CD4-positive, CD25-positive, alpha-beta regulatory T cell (primary cell): ENCODE data around the gene PLD6. TPM values are rescaled to one million over a fixed set of nuclear protein-coding genes. Genes with fewer than 3 reads are reported as not detected.

Source experiments
- ATAC-seq, 2 donors: fragments of 150-1000 bp; cut with Tn5 transposase; one replicate each; pipeline ENCODE4 v1.10.0; 2021; ENCODE audit warnings: low read depth in 2 of 2, moderate number of reproducible peaks in 2 of 2, moderate library complexity in 1 of 2
- DNase-seq, 3 donors: peaks; one replicate each; pipeline versions ENCODE4 v3.0.0 to v3.0.0-alpha.2; 2012 to 2022; ENCODE audit warnings: mixed read lengths in 1 of 3
- H3K27ac ChIP-seq: one replicate; pipeline ENCODE4 v1.7.0; 2013; ENCODE audit warnings: mild to moderate bottlenecking, low read length; ENCODE audit not compliant: insufficient read depth, poor library complexity, severe bottlenecking
- H3K27me3 ChIP-seq: one replicate; pipeline ENCODE4 v1.7.0; 2013; ENCODE audit warnings: low read length; ENCODE audit not compliant: control insufficient read depth, insufficient read depth
- H3K36me3 ChIP-seq: one replicate; pipeline ENCODE4 v1.7.0; 2013; ENCODE audit warnings: mild to moderate bottlenecking, low read length, moderate library complexity; ENCODE audit not compliant: control insufficient read depth, insufficient read depth
- H3K4me1 ChIP-seq: 2 replicates; pipeline ENCODE4 v1.7.0; 2013; ENCODE audit warnings: mild to moderate bottlenecking, low read length; ENCODE audit not compliant: insufficient read depth, control insufficient read depth, poor library complexity, severe bottlenecking
- H3K4me3 ChIP-seq: one replicate; pipeline ENCODE4 v1.7.0; 2013; ENCODE audit warnings: low read depth, mild to moderate bottlenecking, low read length, moderate library complexity
- H3K9me3 ChIP-seq, 2 experiments: 1 replicate in 1 of 2; 2 replicates in 1 of 2; pipeline ENCODE4 v1.7.0; 2013; ENCODE audit warnings: low read length in 2 of 2, mild to moderate bottlenecking in 1 of 2, moderate library complexity in 1 of 2; ENCODE audit not compliant: control insufficient read depth in 2 of 2
- H3K27ac Mint-ChIP-seq, 3 donors: one replicate each; pipeline ENCODE4 v1.8.0; 2020 to 2022; ENCODE audit warnings: mild to moderate bottlenecking in 3 of 3, mixed read lengths in 3 of 3, moderate library complexity in 2 of 3
- H3K27me3 Mint-ChIP-seq: one replicate; pipeline ENCODE4 v1.8.0; 2022; ENCODE audit warnings: mild to moderate bottlenecking, mixed read lengths
- H3K36me3 Mint-ChIP-seq: one replicate; pipeline ENCODE4 v1.8.0; 2020; ENCODE audit warnings: mixed read lengths
- H3K4me1 Mint-ChIP-seq, 4 donors: one replicate each; pipeline ENCODE4 v1.8.0; 2020 to 2022; ENCODE audit warnings: mixed read lengths in 4 of 4, mild to moderate bottlenecking in 1 of 4
- H3K4me3 Mint-ChIP-seq, 4 donors: one replicate each; pipeline ENCODE4 v1.8.0; 2020 to 2022; ENCODE audit warnings: mild to moderate bottlenecking in 4 of 4, mixed read lengths in 4 of 4, moderate library complexity in 3 of 4
- H3K9me3 Mint-ChIP-seq, 7 donors: one replicate each; pipeline ENCODE4 v1.8.0; 2020 to 2022; ENCODE audit warnings: mixed read lengths in 7 of 7, mild to moderate bottlenecking in 3 of 7, moderate library complexity in 2 of 7
- polyA plus RNA-seq, 4 donors: library from polyadenylated mRNA; unstranded; fragments of 300-500 nt; fragmentation: Illumina TruSeq; gene quantifications; one replicate each; pipeline ENCODE4 v1.2.3, GENCODE V29; 2021
- total RNA-seq: library from RNA; stranded (reverse); gene quantifications from one replicate; pipeline ENCODE4 v1.2.3, GENCODE V29; 2022

Gene PLD6
- total and polyA plus RNA-seq, 5 donors from 2014 or later, result 8.9 to 19.3 (median 14.8) TPM

DNA sequence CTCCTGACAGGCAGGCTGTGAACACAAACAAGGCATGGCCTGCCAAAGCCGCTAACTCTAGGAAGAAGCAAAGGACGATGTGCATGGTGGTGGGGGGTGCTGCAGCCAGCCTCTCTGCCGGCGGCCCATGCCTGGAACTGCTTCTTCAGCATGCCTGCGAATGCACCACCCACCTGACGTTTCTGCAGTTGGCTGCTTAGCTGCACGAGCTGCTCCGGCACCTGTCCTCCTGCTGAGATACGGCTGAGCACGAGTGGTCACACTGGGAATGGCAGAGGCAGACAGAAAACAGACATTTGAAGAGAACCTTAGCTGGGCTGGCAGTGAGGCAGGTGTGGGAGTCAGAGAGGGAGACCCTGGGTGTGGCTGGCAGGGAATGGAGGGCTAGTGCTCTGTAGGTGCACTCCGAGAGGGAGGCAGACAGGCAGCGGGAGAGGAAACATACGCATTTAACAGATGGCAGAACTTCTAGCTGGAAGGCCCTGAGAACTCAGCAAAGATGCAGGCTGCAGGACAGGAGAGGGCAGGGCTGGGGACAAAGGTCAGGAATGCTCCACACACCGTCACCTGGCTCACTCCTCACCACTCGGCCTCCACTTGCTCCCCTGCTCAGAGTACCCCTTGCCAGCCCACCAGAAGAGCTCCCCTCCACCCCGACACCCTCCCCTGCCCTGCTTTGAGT, 25.6 kb upstream of the PLD6 start:
- Histone ChIP-seq H3K9me3 (no peaks in the 10 kb centered on the region), H3K27me3 (no peaks in the 10 kb centered on the region), H3K4me1 (peaks cover 16% of the 10 kb centered on the region), H3K27ac (no peak overlapping the region), H3K4me3 (no peak overlapping the region), H3K36me3 (peaks cover 46% of the 10 kb centered on the region)
- H3K27ac Mint-ChIP-seq, result no peak overlapping the region
- H3K27me3 Mint-ChIP-seq, result no peaks in the 10 kb centered on the region
- no peak for ATAC-seq
- H3K4me1 Mint-ChIP-seq, result peaks cover 9 to 39% (median 19%) of the 10 kb centered on the region in 4 donors
- H3K9me3 Mint-ChIP-seq, result no peaks in the 10 kb centered on the region
- no peak for DNase-seq
- H3K4me3 Mint-ChIP-seq, result peak overlapping the region in 1 of 4 donors; percentile 67
- H3K36me3 Mint-ChIP-seq, result peaks cover 25% of the 10 kb centered on the region

- no peak for ATAC-seq
- no peaks in the 10 kb centered on the region for H3K9me3 Mint-ChIP-seq
- H3K27me3 Mint-ChIP-seq, result no peaks in the 10 kb centered on the region
- Histone ChIP-seq H3K27me3 (no peaks in the 10 kb centered on the region), H3K9me3 (no peaks in the 10 kb centered on the region), H3K36me3 (peaks cover 66% of the 10 kb centered on the region), H3K27ac (no peak overlapping the region), H3K4me3 (no peak overlapping the region), H3K4me1 (no peaks in the 10 kb centered on the region)
- peak overlapping the region in 1 of 3 donors; percentile 70 for H3K27ac Mint-ChIP-seq
- H3K36me3 Mint-ChIP-seq, result peaks cover 31% of the 10 kb centered on the region
- no peak for DNase-seq
- H3K4me1 Mint-ChIP-seq, result peaks cover 0 to 21% (median 3%) of the 10 kb centered on the region in 4 donors
- no peak overlapping the region for H3K4me3 Mint-ChIP-seq
Observed at GRCh38 chr17:17229416-17230384, 23.6 kb upstream of the PLD6 start.

DNA sequence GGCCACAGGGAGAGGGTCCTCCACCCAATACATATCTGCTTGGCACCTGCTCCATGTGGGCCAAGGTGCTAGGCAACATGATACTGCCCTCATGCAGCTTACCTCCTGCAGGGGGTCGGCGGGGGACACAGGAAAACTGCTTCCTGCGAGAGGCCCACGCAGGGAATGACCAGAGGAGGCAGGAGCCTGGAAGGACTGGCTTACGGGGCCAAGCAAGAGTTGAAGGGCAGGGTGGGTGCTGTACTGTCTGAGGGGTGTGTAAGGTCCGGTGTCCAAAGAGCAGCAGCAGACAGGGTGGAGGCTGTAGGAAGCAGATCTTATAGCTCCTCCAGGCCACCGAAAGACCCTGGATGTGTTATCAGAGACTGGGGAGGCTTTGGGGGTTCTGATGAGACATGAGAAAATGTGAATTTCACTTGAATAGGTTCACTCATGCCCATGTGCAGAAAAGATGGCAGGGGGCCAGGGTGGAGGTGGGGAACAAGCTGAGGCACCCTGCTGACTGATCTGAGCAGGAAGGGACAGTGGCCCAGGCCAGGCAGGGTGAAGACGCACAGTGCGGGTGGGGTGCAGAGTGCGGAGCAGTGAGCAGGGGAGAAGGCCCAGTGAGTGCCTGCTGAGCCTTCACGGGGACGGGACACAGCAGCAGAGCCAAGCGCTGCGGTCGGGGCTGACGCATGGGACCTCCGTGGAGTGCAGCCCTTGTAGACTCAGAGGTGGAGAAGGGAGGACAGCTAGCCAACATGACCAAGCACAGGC, 22.6 kb upstream of the PLD6 start:
- H3K27me3 Mint-ChIP-seq, result no peaks in the 10 kb centered on the region
- no peaks in the 10 kb centered on the region for H3K27me3 ChIP-seq
- H3K36me3 ChIP-seq, result peaks cover 75% of the 10 kb centered on the region
- H3K9me3 ChIP-seq, result no peaks in the 10 kb centered on the region
- H3K4me3 ChIP-seq, result no peak overlapping the region
- ATAC-seq (no peak), DNase-seq (no peak)
- H3K9me3 Mint-ChIP-seq, result no peaks in the 10 kb centered on the region
- no peaks in the 10 kb centered on the region for H3K4me1 ChIP-seq
- no peak overlapping the region for H3K27ac Mint-ChIP-seq
- H3K4me3 Mint-ChIP-seq, result peak overlapping the region in 1 of 4 donors; percentile 55
- no peak overlapping the region for H3K27ac ChIP-seq
- H3K36me3 Mint-ChIP-seq, result peaks cover 38% of the 10 kb centered on the region
- peaks cover 0 to 13% (median 3%) of the 10 kb centered on the region in 4 donors for H3K4me1 Mint-ChIP-seq

GRCh38 chr17:17227608-17228520, 21.7 kb upstream of the PLD6 start:
- H3K4me3 ChIP-seq, result no peak overlapping the region
- Mint-ChIP-seq H3K4me3 (no peak overlapping the region), H3K9me3 (no peaks in the 10 kb centered on the region)

GRCh38 chr17:17226451-17227265, 20.5 kb upstream of the PLD6 start:
- no peaks in the 10 kb centered on the region for H3K27me3 ChIP-seq
- ATAC-seq (no peak), DNase-seq (no peak)
- no peaks in the 10 kb centered on the region for H3K4me1 ChIP-seq
- H3K36me3 Mint-ChIP-seq, result peaks cover 38% of the 10 kb centered on the region
- no peak overlapping the region for H3K4me3 Mint-ChIP-seq
- H3K27ac ChIP-seq, result no peak overlapping the region
- peaks cover 0 to under 1% (median under 1%) of the 10 kb centered on the region in 4 donors for H3K4me1 Mint-ChIP-seq
- no peak overlapping the region for H3K4me3 ChIP-seq
- no peaks in the 10 kb centered on the region for H3K9me3 Mint-ChIP-seq
- no peaks in the 10 kb centered on the region for H3K27me3 Mint-ChIP-seq
- peaks cover 87% of the 10 kb centered on the region for H3K36me3 ChIP-seq
- no peaks in the 10 kb centered on the region for H3K9me3 ChIP-seq
- no peak overlapping the region for H3K27ac Mint-ChIP-seq

More at GRCh38 chr17:17227608-17228520, 21.7 kb upstream of the PLD6 start:
- H3K36me3 Mint-ChIP-seq, result peaks cover 42% of the 10 kb centered on the region
- DNase-seq (no peak), ATAC-seq (no peak)
- H3K27me3 ChIP-seq, result no peaks in the 10 kb centered on the region
- peaks cover 0 to 13% (median 3%) of the 10 kb centered on the region in 4 donors for H3K4me1 Mint-ChIP-seq
- no peak overlapping the region for H3K27ac ChIP-seq
- H3K27me3 Mint-ChIP-seq, result no peaks in the 10 kb centered on the region
- H3K9me3 ChIP-seq, result no peaks in the 10 kb centered on the region
- H3K27ac Mint-ChIP-seq, result peak overlapping the region in 1 of 3 donors; percentile 75
- no peaks in the 10 kb centered on the region for H3K4me1 ChIP-seq
- peaks cover 81% of the 10 kb centered on the region for H3K36me3 ChIP-seq

- H3K4me3 ChIP-seq, result no peak overlapping the region
- no peaks in the 10 kb centered on the region for H3K27me3 ChIP-seq
- ATAC-seq (no peak), DNase-seq (no peak)
- no peaks in the 10 kb centered on the region for H3K27me3 Mint-ChIP-seq
- H3K9me3 Mint-ChIP-seq, result no peaks in the 10 kb centered on the region
- H3K36me3 Mint-ChIP-seq, result peaks cover 41% of the 10 kb centered on the region
- no peaks in the 10 kb centered on the region for H3K4me1 Mint-ChIP-seq
- H3K27ac ChIP-seq, result no peak overlapping the region
- no peak overlapping the region for H3K4me3 Mint-ChIP-seq
- no peaks in the 10 kb centered on the region for H3K4me1 ChIP-seq
- no peaks in the 10 kb centered on the region for H3K9me3 ChIP-seq
- H3K27ac Mint-ChIP-seq, result peak overlapping the region in 1 of 3 donors; percentile 59
- H3K36me3 ChIP-seq, result peaks cover 89% of the 10 kb centered on the region
Observed at GRCh38 chr17:17225901-17226300, 19.8 kb upstream of the PLD6 start.
